Cardiac fibroblast (primary cell): ENCODE data around the gene STRN3.
"Not testable (repeated sequence)": the region's sequence is repeated elsewhere in the genome, so short reads cannot be mapped to it uniquely, and the experiment has no call there.

ENCODE experiments used
- DNase-seq, 2 donors: peaks; one replicate each; pipeline versions ENCODE4 v3.0.0 to v3.0.0-alpha.2; 2010; ENCODE audit warnings: low read depth in 2 of 2
- H3K4me3 ChIP-seq, 2 donors: replicated peaks in 1 of 2; 1 replicate in 1 of 2; 2 replicates in 1 of 2; pipeline ENCODE4 v1.5.1; 2011; ENCODE audit warnings: low read depth in 2 of 2, low read length in 2 of 2, mild to moderate bottlenecking in 2 of 2, moderate library complexity in 1 of 2
- CTCF ChIP-seq: IDR thresholded peaks from one replicate; pipeline ENCODE4 v1.5.1; 2011; ENCODE audit warnings: low read depth, mild to moderate bottlenecking, low read length, inconsistent platforms

STRN3 gene

GRCh38 chr14:30972882-30973582 lies 53.1 kb downstream of the STRN3 start:
- TF ChIP-seq CTCF: no peak
- no peak overlapping the region for H3K4me3 ChIP-seq
- no peak for DNase-seq

- not testable (repeated sequence) for DNase-seq, H3K4me3 ChIP-seq
Observed at GRCh38 chr14:30972036-30972732, 54.0 kb downstream of the STRN3 start.

GRCh38 chr14:30971586-30971985 lies 54.6 kb downstream of the STRN3 start:
- DNase-seq: no peak
- TF ChIP-seq CTCF: no peak
- no peak overlapping the region for H3K4me3 ChIP-seq

- not testable (repeated sequence) for H3K4me3 ChIP-seq, DNase-seq
Observed at GRCh38 chr14:30969796-30970195, 56.4 kb downstream of the STRN3 start.

- DNase-seq, H3K4me3 ChIP-seq: not testable (repeated sequence)
Observed at GRCh38 chr14:30967364-30968098, 58.6 kb downstream of the STRN3 start.

GRCh38 chr14:30966415-30967363 lies 59.5 kb downstream of the STRN3 start:
- DNase-seq: peak in 1 of 2 donors; percentile 13
- H3K4me3 ChIP-seq: no peak overlapping the region
- TF ChIP-seq CTCF: no peak

GRCh38 chr14:30965861-30966260 lies 60.3 kb downstream of the STRN3 start:
- not testable (repeated sequence) for H3K4me3 ChIP-seq, DNase-seq

GRCh38 chr14:30962537-30962936 lies 63.6 kb downstream of the STRN3 start:
- DNase-seq, H3K4me3 ChIP-seq: not testable (repeated sequence)

GRCh38 chr14:30961330-30961729 lies 64.8 kb downstream of the STRN3 start:
- no peak for TF ChIP-seq CTCF
- no peak for DNase-seq

More at GRCh38 chr14:30961330-30961729, 64.8 kb downstream of the STRN3 start:
- H3K4me3 ChIP-seq: no peak overlapping the region
